Breast epithelium (tissue), 4 donors: ENCODE data around the gene PYM1. TPM values are rescaled to one million over a fixed set of nuclear protein-coding genes. Genes with fewer than 3 reads are reported as not detected.
A peak's percentile ranks its signal among the peaks of the same experiment; 100 is the strongest.

ENCODE experiments used
- DNase-seq, 2 donors: peaks; one replicate each; pipeline ENCODE4 v3.0.0-alpha.2; 2019; ENCODE audit warnings: low spot score in 2 of 2
- H3K27ac ChIP-seq, 2 donors: fragments of 200-600 bp; sonication (generic) in 1 of 2; one replicate each; pipeline ENCODE4 v1.5.1; 2016 to 2019; ENCODE audit warnings: mild to moderate bottlenecking in 1 of 2
- H3K27me3 ChIP-seq, 2 donors: fragments of 200-600 bp; sonication (generic) in 1 of 2; one replicate each; pipeline versions ENCODE4 v1.5.1 to v1.6.0; 2017 to 2019; ENCODE audit warnings: control low read depth in 1 of 2, mild to moderate bottlenecking in 1 of 2
- H3K36me3 ChIP-seq: fragments of 200-600 bp; one replicate; pipeline ENCODE4 v1.5.1; 2019
- H3K4me1 ChIP-seq, 2 donors: fragments of 200-600 bp; sonication (generic); one replicate each; pipeline ENCODE4 v1.5.1; 2016 to 2019; ENCODE audit warnings: control low read depth in 1 of 2
- H3K4me3 ChIP-seq, 3 donors: fragments of 200-600 bp; sonication (generic); 1 replicate in 2 of 3; 2 replicates in 1 of 3; pipeline ENCODE4 v1.5.1; 2016 to 2019; ENCODE audit warnings: mild to moderate bottlenecking in 3 of 3, moderate library complexity in 2 of 3
- H3K9me3 ChIP-seq, 2 donors: fragments of 200-600 bp; sonication (generic) in 1 of 2; one replicate each; pipeline ENCODE4 v1.5.1; 2016 to 2019; ENCODE audit warnings: control low read depth in 1 of 2
- CTCF ChIP-seq, 3 donors: fragments of 450-650 bp; IDR thresholded peaks; one replicate each; pipeline ENCODE4 v1.5.1; 2016 to 2017; ENCODE audit warnings: antibody characterized with exemption in 3 of 3, mild to moderate bottlenecking in 3 of 3, moderate library complexity in 3 of 3
- POLR2A ChIP-seq: fragments of 450-650 bp; IDR thresholded peaks from one replicate; pipeline ENCODE4 v1.6.1; 2016; ENCODE audit warnings: antibody characterized with exemption, mild to moderate bottlenecking, moderate library complexity
- POLR2AphosphoS5 ChIP-seq, 3 donors: sonication (generic); formaldehyde crosslinking; IDR thresholded peaks; one replicate each; pipeline ENCODE4 v1.6.1; 2017; ENCODE audit warnings: antibody characterized with exemption in 3 of 3
- intact Hi-C: fragments of 100-400 bp; cut with DNase I; formaldehyde crosslinking; loops from one replicate; pipeline ENCODE4 v1.15.1; 2023; ENCODE audit warnings: low total_unique reads
- total RNA-seq, 3 donors: library from RNA; depleted of rRNA; stranded (reverse); fragments of >200 nt; gene quantifications; one replicate each; pipeline ENCODE4 v1.1.0, GENCODE V29; 2016

The PYM1 gene
- total RNA-seq, 3 donors from 2014 or later, result 25.9 to 38.1 (median 33.0) TPM

GRCh38 chr12:55940065-55940732 lies 12.5 kb upstream of the PYM1 start:
- peak; percentile 82 to 87 for DNase-seq
- peak overlapping the region in 2 of 3 donors; percentile 15 to 46 for H3K4me3 ChIP-seq

GRCh38 chr12:55938826-55939501 lies 11.3 kb upstream of the PYM1 start:
- Histone ChIP-seq H3K27me3 (no peaks in the 10 kb centered on the region), H3K9me3 (no peaks in the 10 kb centered on the region), H3K4me1 (no peaks in the 10 kb centered on the region), H3K27ac (peak overlapping the region in 1 of 2 donors; percentile 80), H3K36me3 (no peaks in the 10 kb centered on the region), H3K4me3 (no peak overlapping the region)
- intact Hi-C loops, result loop anchor here (5.0 to 10.0 kb wide), 2 partner anchors 104 to 197 kb away; partner anchors contain the start of gene GDF11
- TF ChIP-seq POLR2A (no peak), POLR2AphosphoS5 (IDR thresholded peaks at IDR 0.05) (no peak), CTCF (IDR thresholded peaks at IDR 0.05) (no peak)
- DNase-seq, result no peak

More at GRCh38 chr12:55940065-55940732, 12.5 kb upstream of the PYM1 start:
- peak overlapping the region; percentile 80 for H3K27ac ChIP-seq
- H3K27me3 ChIP-seq, result no peaks in the 10 kb centered on the region
- H3K4me1 ChIP-seq, result no peaks in the 10 kb centered on the region
- peak; percentile 68 to 90 (median 90) for TF ChIP-seq CTCF (IDR thresholded peaks at IDR 0.05)
- peak in 2 of 3 donors; percentile 27 to 43 for TF ChIP-seq POLR2AphosphoS5 (IDR thresholded peaks at IDR 0.05)
- no peak for TF ChIP-seq POLR2A
- intact Hi-C loops, result no loop called here
- H3K36me3 ChIP-seq, result no peaks in the 10 kb centered on the region
- H3K9me3 ChIP-seq, result no peaks in the 10 kb centered on the region

GRCh38 chr12:55937981-55938380 lies 10.3 kb upstream of the PYM1 start:
- TF ChIP-seq POLR2AphosphoS5 (IDR thresholded peaks at IDR 0.05), result no peak
- TF ChIP-seq CTCF (IDR thresholded peaks at IDR 0.05), result no peak
- TF ChIP-seq POLR2A, result no peak
- intact Hi-C loops, result loop anchor here (5.0 to 10.0 kb wide), 2 partner anchors 103 to 196 kb away; partner anchors contain the start of gene GDF11
- no peak overlapping the region for H3K4me3 ChIP-seq
- DNase-seq, result no peak
- H3K9me3 ChIP-seq, result no peaks in the 10 kb centered on the region
- peaks cover 0 to 5% of the 10 kb centered on the region in 2 donors for H3K4me1 ChIP-seq
- H3K36me3 ChIP-seq, result no peaks in the 10 kb centered on the region
- no peak overlapping the region for H3K27ac ChIP-seq
- H3K27me3 ChIP-seq, result no peaks in the 10 kb centered on the region

- intact Hi-C loops, result loop anchor here (5.0 to 10.0 kb wide), 2 partner anchors 101 to 193 kb away; partner anchors contain the start of gene GDF11
- no peak for DNase-seq
These were observed 8.1 kb upstream of the PYM1 start for GRCh38 chr12:55935738-55936151.

More at GRCh38 chr12:55935738-55936151, 8.1 kb upstream of the PYM1 start:
- Histone ChIP-seq H3K36me3 (no peaks in the 10 kb centered on the region), H3K27me3 (no peaks in the 10 kb centered on the region), H3K4me3 (peak overlapping the region; percentile 26 to 53 (median 35)), H3K4me1 (peaks cover 4 to 19% of the 10 kb centered on the region in 2 donors), H3K9me3 (no peaks in the 10 kb centered on the region), H3K27ac (peak overlapping the region; percentile 54 to 69)
- TF ChIP-seq POLR2AphosphoS5 (IDR thresholded peaks at IDR 0.05) (no peak), CTCF (IDR thresholded peaks at IDR 0.05) (no peak), POLR2A (no peak)
